IPS-20b (cell line): Measurements from ENCODE around the gene KDM5C.

Experiments
- H3K27ac ChIP-seq: one replicate; pipeline ENCODE4 v1.5.1; 2013; ENCODE audit warnings: low read length
- H3K27me3 ChIP-seq: 2 replicates; pipeline ENCODE4 v1.6.1; 2013; ENCODE audit warnings: mild to moderate bottlenecking, low read length, inconsistent platforms; ENCODE audit not compliant: insufficient read depth
- H3K36me3 ChIP-seq: 2 replicates; pipeline ENCODE4 v1.6.1; 2013; ENCODE audit warnings: low read depth, mild to moderate bottlenecking, inconsistent platforms, low read length, moderate library complexity; ENCODE audit not compliant: insufficient read depth
- H3K4me1 ChIP-seq: 2 replicates; pipeline ENCODE4 v1.6.1; 2013; ENCODE audit warnings: mild to moderate bottlenecking, control low read depth, inconsistent platforms, low read length, moderate library complexity; ENCODE audit not compliant: insufficient read depth
- H3K4me3 ChIP-seq: 2 replicates; pipeline ENCODE4 v1.5.1; 2013; ENCODE audit warnings: mild to moderate bottlenecking, low read length, inconsistent platforms
- H3K9ac ChIP-seq: 2 replicates; pipeline ENCODE4 v1.6.1; 2013; ENCODE audit warnings: low read depth, mild to moderate bottlenecking, inconsistent platforms, low read length, moderate library complexity
- H3K9me3 ChIP-seq: 2 replicates; pipeline ENCODE4 v1.6.1; 2013; ENCODE audit warnings: mild to moderate bottlenecking, low read depth, low read length, inconsistent platforms; ENCODE audit not compliant: insufficient read depth

The KDM5C gene

GRCh38 chrX:53247928-53248327, 22.9 kb upstream of the KDM5C start:
- Histone ChIP-seq H3K4me1 (no peaks in the 10 kb centered on the region), H3K9me3 (no peaks in the 10 kb centered on the region), H3K27me3 (no peaks in the 10 kb centered on the region), H3K27ac (no peak overlapping the region), H3K9ac (no peak overlapping the region), H3K36me3 (peaks cover 19% of the 10 kb centered on the region; the same call in 1 of the 2 replicates), H3K4me3 (no peak overlapping the region)

GRCh38 chrX:53246231-53246630, 21.2 kb upstream of the KDM5C start:
- Histone ChIP-seq H3K9me3 (no peaks in the 10 kb centered on the region), H3K9ac (no peak overlapping the region), H3K36me3 (peaks cover 23% of the 10 kb centered on the region; the same call in 1 of the 2 replicates), H3K27me3 (no peaks in the 10 kb centered on the region), H3K27ac (no peak overlapping the region), H3K4me1 (no peaks in the 10 kb centered on the region), H3K4me3 (no peak overlapping the region)

GRCh38 chrX:53244610-53245009, 19.6 kb upstream of the KDM5C start:
- Histone ChIP-seq H3K27ac (no peak overlapping the region), H3K36me3 (peaks cover 23% of the 10 kb centered on the region; the same call in 1 of the 2 replicates), H3K27me3 (no peaks in the 10 kb centered on the region), H3K9me3 (no peaks in the 10 kb centered on the region), H3K9ac (no peak overlapping the region), H3K4me1 (no peaks in the 10 kb centered on the region), H3K4me3 (no peak overlapping the region)

GRCh38 chrX:53242310-53242709, 17.3 kb upstream of the KDM5C start:
- Histone ChIP-seq H3K27ac (no peak overlapping the region), H3K36me3 (peaks cover 21% of the 10 kb centered on the region; the same call in 1 of the 2 replicates), H3K4me1 (no peaks in the 10 kb centered on the region), H3K4me3 (no peak overlapping the region), H3K9me3 (no peaks in the 10 kb centered on the region), H3K27me3 (no peaks in the 10 kb centered on the region), H3K9ac (no peak overlapping the region)

- Histone ChIP-seq H3K9ac (no peak overlapping the region), H3K9me3 (no peaks in the 10 kb centered on the region), H3K27ac (no peak overlapping the region), H3K4me1 (no peaks in the 10 kb centered on the region), H3K27me3 (no peaks in the 10 kb centered on the region), H3K4me3 (no peak overlapping the region), H3K36me3 (peaks cover 14% of the 10 kb centered on the region; the same call in 1 of the 2 replicates)
Observed at GRCh38 chrX:53241558-53241957, 16.6 kb upstream of the KDM5C start.

- no peak overlapping the region for H3K27ac ChIP-seq
- H3K4me1 ChIP-seq: no peaks in the 10 kb centered on the region
- H3K4me3 ChIP-seq: no peak overlapping the region
- H3K9me3 ChIP-seq: no peaks in the 10 kb centered on the region
- peaks cover 13% of the 10 kb centered on the region; the same call in 1 of the 2 replicates for H3K36me3 ChIP-seq
- H3K9ac ChIP-seq: no peak overlapping the region
- no peaks in the 10 kb centered on the region for H3K27me3 ChIP-seq
Observed at GRCh38 chrX:53239474-53239873, 14.5 kb upstream of the KDM5C start.

- Histone ChIP-seq H3K9ac (no peak overlapping the region), H3K27ac (no peak overlapping the region), H3K4me3 (no peak overlapping the region), H3K4me1 (no peaks in the 10 kb centered on the region), H3K36me3 (peaks cover 13% of the 10 kb centered on the region; the same call in 1 of the 2 replicates), H3K9me3 (no peaks in the 10 kb centered on the region), H3K27me3 (no peaks in the 10 kb centered on the region)
Observed at GRCh38 chrX:53237056-53237455, 12.0 kb upstream of the KDM5C start.

- Histone ChIP-seq H3K4me3 (no peak overlapping the region), H3K9ac (no peak overlapping the region), H3K27ac (no peak overlapping the region), H3K36me3 (peaks cover 8% of the 10 kb centered on the region; the same call in 1 of the 2 replicates), H3K27me3 (no peaks in the 10 kb centered on the region), H3K4me1 (no peaks in the 10 kb centered on the region), H3K9me3 (no peaks in the 10 kb centered on the region)
Observed at GRCh38 chrX:53236025-53236679, 11.1 kb upstream of the KDM5C start.

- Histone ChIP-seq H3K9ac (no peak overlapping the region), H3K9me3 (no peaks in the 10 kb centered on the region), H3K36me3 (peaks cover 8% of the 10 kb centered on the region; the same call in 1 of the 2 replicates), H3K27me3 (no peaks in the 10 kb centered on the region), H3K4me1 (no peaks in the 10 kb centered on the region), H3K4me3 (no peak overlapping the region), H3K27ac (no peak overlapping the region)
Observed at GRCh38 chrX:53235566-53235965, 10.6 kb upstream of the KDM5C start.

- H3K36me3 ChIP-seq: peaks cover 8% of the 10 kb centered on the region; the same call in 1 of the 2 replicates
- H3K9ac ChIP-seq: no peak overlapping the region
- H3K27me3 ChIP-seq: no peaks in the 10 kb centered on the region
- no peak overlapping the region for H3K27ac ChIP-seq
- no peak overlapping the region for H3K4me3 ChIP-seq
- H3K9me3 ChIP-seq: no peaks in the 10 kb centered on the region
- no peaks in the 10 kb centered on the region for H3K4me1 ChIP-seq
Observed at GRCh38 chrX:53234484-53234883, 9.5 kb upstream of the KDM5C start.

GRCh38 chrX:53233536-53233935, 8.5 kb upstream of the KDM5C start:
- Histone ChIP-seq H3K36me3 (peaks cover 8% of the 10 kb centered on the region; the same call in 1 of the 2 replicates), H3K27ac (no peak overlapping the region), H3K4me3 (no peak overlapping the region), H3K9me3 (no peaks in the 10 kb centered on the region), H3K27me3 (no peaks in the 10 kb centered on the region), H3K9ac (no peak overlapping the region), H3K4me1 (no peaks in the 10 kb centered on the region)

GRCh38 chrX:53230116-53230515, 5.1 kb upstream of the KDM5C start:
- no peaks in the 10 kb centered on the region for H3K36me3 ChIP-seq
- no peak overlapping the region for H3K27ac ChIP-seq
- no peaks in the 10 kb centered on the region for H3K27me3 ChIP-seq
- H3K4me1 ChIP-seq: no peaks in the 10 kb centered on the region
- no peak overlapping the region for H3K9ac ChIP-seq
- no peaks in the 10 kb centered on the region for H3K9me3 ChIP-seq
- H3K4me3 ChIP-seq: no peak overlapping the region
